Loucy (cell line): ENCODE results near the gene PBXIP1.

Experiments
- CTCF ChIP-seq: fragments of 200-600 bp; sonication (generic); conservative IDR thresholded peaks from 2 replicates; pipeline ENCODE4 v1.5.1; 2014; ENCODE audit warnings: mild to moderate bottlenecking, antibody characterized with exemption, low read length
- EZH2phosphoT487 ChIP-seq: fragments of 200-600 bp; IDR thresholded peaks from 2 replicates; pipeline ENCODE4 v1.6.1; 2018; ENCODE audit warnings: antibody characterized with exemption, mild to moderate bottlenecking, moderate library complexity, borderline replicate concordance

GRCh38 chr1:155000411-155000725, 44.5 kb upstream of the PBXIP1 start:
- TF ChIP-seq CTCF (no peak), EZH2phosphoT487 (no peak)
